Breast epithelium (tissue), 4 donors: ENCODE measurements around the gene TARP. TPM values are rescaled to one million over a fixed set of nuclear protein-coding genes. Genes with fewer than 3 reads are reported as not detected.

Experiments
- DNase-seq, 2 donors: peaks; one replicate each; pipeline ENCODE4 v3.0.0-alpha.2; 2019; ENCODE audit warnings: low spot score in 2 of 2
- H3K27ac ChIP-seq, 2 donors: fragments of 200-600 bp; sonication (generic) in 1 of 2; one replicate each; pipeline ENCODE4 v1.5.1; 2016 to 2019; ENCODE audit warnings: mild to moderate bottlenecking in 1 of 2
- H3K27me3 ChIP-seq, 2 donors: fragments of 200-600 bp; sonication (generic) in 1 of 2; one replicate each; pipeline versions ENCODE4 v1.5.1 to v1.6.0; 2017 to 2019; ENCODE audit warnings: control low read depth in 1 of 2, mild to moderate bottlenecking in 1 of 2
- H3K36me3 ChIP-seq: fragments of 200-600 bp; one replicate; pipeline ENCODE4 v1.5.1; 2019
- H3K4me1 ChIP-seq, 2 donors: fragments of 200-600 bp; sonication (generic); one replicate each; pipeline ENCODE4 v1.5.1; 2016 to 2019; ENCODE audit warnings: control low read depth in 1 of 2
- H3K4me3 ChIP-seq, 3 donors: fragments of 200-600 bp; sonication (generic); 1 replicate in 2 of 3; 2 replicates in 1 of 3; pipeline ENCODE4 v1.5.1; 2016 to 2019; ENCODE audit warnings: mild to moderate bottlenecking in 3 of 3, moderate library complexity in 2 of 3
- H3K9me3 ChIP-seq, 2 donors: fragments of 200-600 bp; sonication (generic) in 1 of 2; one replicate each; pipeline ENCODE4 v1.5.1; 2016 to 2019; ENCODE audit warnings: control low read depth in 1 of 2
- POLR2A ChIP-seq: fragments of 450-650 bp; IDR thresholded peaks from one replicate; pipeline ENCODE4 v1.6.1; 2016; ENCODE audit warnings: antibody characterized with exemption, mild to moderate bottlenecking, moderate library complexity
- POLR2AphosphoS5 ChIP-seq, 3 donors: sonication (generic); formaldehyde crosslinking; IDR thresholded peaks; one replicate each; pipeline ENCODE4 v1.6.1; 2017; ENCODE audit warnings: antibody characterized with exemption in 3 of 3
- intact Hi-C: fragments of 100-400 bp; cut with DNase I; formaldehyde crosslinking; loops from one replicate; pipeline ENCODE4 v1.15.1; 2023; ENCODE audit warnings: low total_unique reads
- total RNA-seq, 3 donors: library from RNA; depleted of rRNA; stranded (reverse); fragments of >200 nt; gene quantifications; one replicate each; pipeline ENCODE4 v1.1.0, GENCODE V29; 2016
- TF ChIP-seq, protein P1 (sequence below), 3 donors: fragments of 450-650 bp; IDR thresholded peaks; one replicate each; pipeline ENCODE4 v1.5.1; 2016 to 2017; ENCODE audit warnings: antibody characterized with exemption in 3 of 3, mild to moderate bottlenecking in 3 of 3, moderate library complexity in 3 of 3

Gene TARP

DNA sequence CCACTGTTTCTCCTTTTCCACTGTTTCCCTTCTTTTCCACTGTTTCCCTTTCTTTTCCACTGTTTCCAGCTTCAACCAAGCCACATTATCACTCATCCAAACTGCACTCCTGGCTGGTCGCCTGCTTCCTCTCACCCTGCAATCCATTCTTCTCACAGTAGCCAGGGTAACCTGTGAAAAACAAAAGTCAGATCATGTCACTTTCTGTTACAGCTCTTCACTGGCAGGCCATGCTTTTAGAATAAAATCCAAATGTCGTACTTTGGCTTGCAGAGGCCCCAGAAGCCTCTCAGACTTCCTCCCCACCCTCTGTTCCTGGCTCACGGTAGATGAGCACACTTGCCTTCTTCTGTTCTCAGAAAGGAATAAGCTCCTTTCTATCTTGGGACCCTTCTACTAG is 61.5 kb downstream of the TARP start:
- H3K9me3 ChIP-seq = no peaks in the 10 kb centered on the region
- H3K27me3 ChIP-seq = no peaks in the 10 kb centered on the region
- H3K36me3 ChIP-seq = no peaks in the 10 kb centered on the region
- no peak for DNase-seq
- no peaks in the 10 kb centered on the region for H3K4me1 ChIP-seq
- TF ChIP-seq, protein P1, sequence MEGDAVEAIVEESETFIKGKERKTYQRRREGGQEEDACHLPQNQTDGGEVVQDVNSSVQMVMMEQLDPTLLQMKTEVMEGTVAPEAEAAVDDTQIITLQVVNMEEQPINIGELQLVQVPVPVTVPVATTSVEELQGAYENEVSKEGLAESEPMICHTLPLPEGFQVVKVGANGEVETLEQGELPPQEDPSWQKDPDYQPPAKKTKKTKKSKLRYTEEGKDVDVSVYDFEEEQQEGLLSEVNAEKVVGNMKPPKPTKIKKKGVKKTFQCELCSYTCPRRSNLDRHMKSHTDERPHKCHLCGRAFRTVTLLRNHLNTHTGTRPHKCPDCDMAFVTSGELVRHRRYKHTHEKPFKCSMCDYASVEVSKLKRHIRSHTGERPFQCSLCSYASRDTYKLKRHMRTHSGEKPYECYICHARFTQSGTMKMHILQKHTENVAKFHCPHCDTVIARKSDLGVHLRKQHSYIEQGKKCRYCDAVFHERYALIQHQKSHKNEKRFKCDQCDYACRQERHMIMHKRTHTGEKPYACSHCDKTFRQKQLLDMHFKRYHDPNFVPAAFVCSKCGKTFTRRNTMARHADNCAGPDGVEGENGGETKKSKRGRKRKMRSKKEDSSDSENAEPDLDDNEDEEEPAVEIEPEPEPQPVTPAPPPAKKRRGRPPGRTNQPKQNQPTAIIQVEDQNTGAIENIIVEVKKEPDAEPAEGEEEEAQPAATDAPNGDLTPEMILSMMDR (IDR thresholded peaks at IDR 0.05) = no peak
- TF ChIP-seq POLR2AphosphoS5 (IDR thresholded peaks at IDR 0.05) (no peak), POLR2A (no peak)
- intact Hi-C loops = no loop called here
- H3K27ac ChIP-seq = no peak overlapping the region
- H3K4me3 ChIP-seq = no peak overlapping the region

DNA sequence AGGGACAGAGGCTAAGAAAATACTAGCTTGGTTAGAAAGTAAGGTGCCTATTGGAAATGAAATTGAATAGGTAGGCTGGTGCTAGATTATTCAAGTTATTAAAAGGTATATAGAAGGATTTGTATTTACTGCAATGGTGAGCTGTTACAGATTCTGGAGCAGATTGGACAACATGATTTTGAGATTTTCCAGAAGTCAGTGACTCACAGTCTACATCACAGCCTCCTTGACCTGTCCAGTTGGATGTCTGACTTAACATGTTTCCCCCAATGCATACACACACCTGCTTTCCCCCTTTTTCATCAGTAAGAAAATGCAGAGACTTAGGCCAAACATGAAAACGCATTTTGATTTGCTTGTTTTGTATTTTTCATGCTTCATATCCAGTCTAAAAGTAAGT is 62.0 kb downstream of the TARP start:
- H3K27ac ChIP-seq = no peak overlapping the region
- no peaks in the 10 kb centered on the region for H3K27me3 ChIP-seq
- intact Hi-C loops = no loop called here
- H3K36me3 ChIP-seq = no peaks in the 10 kb centered on the region
- no peak for DNase-seq
- TF ChIP-seq POLR2A (no peak), POLR2AphosphoS5 (IDR thresholded peaks at IDR 0.05) (no peak)
- TF ChIP-seq, protein P1 (IDR thresholded peaks at IDR 0.05) = no peak
- H3K9me3 ChIP-seq = no peaks in the 10 kb centered on the region
- no peak overlapping the region for H3K4me3 ChIP-seq
- H3K4me1 ChIP-seq = no peaks in the 10 kb centered on the region

Other genes with a start within 250 kb of the TARP start
- 10 to 100 TPM; 36.8 to 42.9 (median 42.6) TPM for gene STARD3NL, start 95.4 kb downstream of the TARP start, total RNA-seq